H9 (cell line): ENCODE data around the gene TRAK2. TPM values are rescaled to one million over a fixed set of nuclear protein-coding genes. Genes with fewer than 3 reads are reported as not detected.

Experiments
- DNase-seq: peaks from one replicate; pipeline ENCODE4 v3.0.0-alpha.2; 2017
- H2AFZ ChIP-seq: one replicate; pipeline ENCODE4 v1.6.1; 2013; ENCODE audit warnings: mild to moderate bottlenecking, low read length, control low read depth, moderate library complexity
- H2AK5ac ChIP-seq: 2 replicates; pipeline ENCODE4 v1.6.1; 2013; ENCODE audit warnings: low read length, control low read depth, mixed read lengths; ENCODE audit not compliant: insufficient read length
- H2BK120ac ChIP-seq: one replicate; pipeline ENCODE4 v1.6.1; 2013; ENCODE audit warnings: low read depth, mild to moderate bottlenecking, low read length, control low read depth, inconsistent platforms; ENCODE audit not compliant: poor library complexity, severe bottlenecking
- H2BK12ac ChIP-seq: 2 replicates; pipeline ENCODE4 v1.6.1; 2013; ENCODE audit warnings: low read length, control low read depth, mixed read lengths, low read depth; ENCODE audit not compliant: insufficient read length
- H2BK15ac ChIP-seq: 2 replicates; pipeline ENCODE4 v1.6.1; 2013; ENCODE audit warnings: low read depth, low read length, control low read depth
- H2BK20ac ChIP-seq: one replicate; pipeline ENCODE4 v1.6.1; 2013; ENCODE audit warnings: low read depth, mild to moderate bottlenecking, low read length, control low read depth, inconsistent platforms; ENCODE audit not compliant: poor library complexity, severe bottlenecking
- H2BK5ac ChIP-seq: 2 replicates; pipeline ENCODE4 v1.6.1; 2013; ENCODE audit warnings: low read length, control low read depth, mixed read lengths; ENCODE audit not compliant: insufficient read length
- H3K14ac ChIP-seq: 2 replicates; pipeline ENCODE4 v1.6.1; 2013; ENCODE audit warnings: low read length, control low read depth; ENCODE audit not compliant: insufficient read depth
- H3K18ac ChIP-seq: 2 replicates; pipeline ENCODE4 v1.6.1; 2013; ENCODE audit warnings: low read depth, mild to moderate bottlenecking, mixed read lengths, low read length, control low read depth; ENCODE audit not compliant: insufficient read length
- H3K23ac ChIP-seq: 2 replicates; pipeline ENCODE4 v1.6.1; 2013; ENCODE audit warnings: low read length, control low read depth, mixed read lengths, low read depth; ENCODE audit not compliant: insufficient read length
- H3K23me2 ChIP-seq: 2 replicates; pipeline ENCODE4 v1.6.1; 2013; ENCODE audit warnings: low read depth, mild to moderate bottlenecking, mixed read lengths, low read length, control low read depth; ENCODE audit not compliant: insufficient read length, poor library complexity, severe bottlenecking
- H3K27ac ChIP-seq: 2 replicates; pipeline ENCODE4 v1.5.1; 2013; ENCODE audit warnings: low read length, control low read depth, mixed read lengths, low read depth; ENCODE audit not compliant: insufficient read length
- H3K27me3 ChIP-seq: 2 replicates; pipeline ENCODE4 v1.6.1; 2013; ENCODE audit warnings: low read length, control low read depth, inconsistent platforms; ENCODE audit not compliant: insufficient read depth
- H3K4ac ChIP-seq: 2 replicates; pipeline ENCODE4 v1.6.1; 2013; ENCODE audit warnings: low read depth, mild to moderate bottlenecking, control low read depth, inconsistent platforms, low read length, moderate library complexity
- H3K4me1 ChIP-seq: 2 replicates; pipeline ENCODE4 v1.6.1; 2013; ENCODE audit warnings: low read length, control low read depth, inconsistent platforms; ENCODE audit not compliant: insufficient read depth
- H3K4me2 ChIP-seq: 2 replicates; pipeline ENCODE4 v1.6.1; 2013; ENCODE audit warnings: low read length, control low read depth, mixed read lengths; ENCODE audit not compliant: insufficient read length, insufficient read depth
- H3K56ac ChIP-seq: 2 replicates; pipeline ENCODE4 v1.6.1; 2013; ENCODE audit warnings: low read depth, mild to moderate bottlenecking, mixed read lengths, low read length, control low read depth; ENCODE audit not compliant: insufficient read length
- H3K79me1 ChIP-seq: 2 replicates; pipeline ENCODE4 v1.6.1; 2013; ENCODE audit warnings: low read depth, mild to moderate bottlenecking, moderate library complexity, low read length, control low read depth, inconsistent platforms; ENCODE audit not compliant: insufficient read depth, poor library complexity, severe bottlenecking
- H3K79me2 ChIP-seq: 2 replicates; pipeline ENCODE4 v1.6.1; 2013; ENCODE audit warnings: low read length, control low read depth, inconsistent platforms; ENCODE audit not compliant: insufficient read depth
- H3K9ac ChIP-seq: 2 replicates; pipeline ENCODE4 v1.6.1; 2013; ENCODE audit warnings: low read length, control low read depth, mixed read lengths; ENCODE audit not compliant: insufficient read length; ENCODE audit errors: extremely low read depth
- H3K9me3 ChIP-seq: one replicate; pipeline ENCODE4 v1.6.1; 2013; ENCODE audit warnings: low read depth, low read length, inconsistent platforms; ENCODE audit not compliant: control insufficient read depth
- H3T11ph ChIP-seq: one replicate; pipeline ENCODE4 v1.6.1; 2013; ENCODE audit warnings: mild to moderate bottlenecking, low read length, control low read depth, inconsistent platforms
- H4K20me1 ChIP-seq: one replicate; pipeline ENCODE4 v1.6.1; 2013; ENCODE audit not compliant: control insufficient read depth, insufficient read length, insufficient read depth
- H4K5ac ChIP-seq: 2 replicates; pipeline ENCODE4 v1.6.1; 2013; ENCODE audit warnings: low read depth, mild to moderate bottlenecking, mixed read lengths, low read length, control low read depth; ENCODE audit not compliant: insufficient read length
- H4K8ac ChIP-seq: replicated peaks from 2 replicates; pipeline ENCODE4 v1.6.1; 2013; ENCODE audit warnings: low read length, control low read depth, mixed read lengths, low read depth; ENCODE audit not compliant: insufficient read length
- H4K91ac ChIP-seq: 2 replicates; pipeline ENCODE4 v1.6.1; 2013; ENCODE audit warnings: low read depth, mild to moderate bottlenecking, moderate library complexity, mixed read lengths, low read length, control low read depth; ENCODE audit not compliant: insufficient read length
- H3K27ac Mint-ChIP-seq, 3 experiments: 2 replicates in 2 of 3; 3 replicates in 1 of 3; pipeline ENCODE4 v1.8.0; 2020 to 2021; ENCODE audit warnings: mixed read lengths in 3 of 3, mild to moderate bottlenecking in 1 of 3, moderate library complexity in 1 of 3
- H3K27me3 Mint-ChIP-seq: 2 replicates; pipeline ENCODE4 v1.8.0; 2021; ENCODE audit warnings: low read depth, mild to moderate bottlenecking, moderate library complexity, mixed read lengths
- H3K36me3 Mint-ChIP-seq, 3 experiments: 2 replicates in 2 of 3; 3 replicates in 1 of 3; pipeline ENCODE4 v1.8.0; 2020 to 2021; ENCODE audit warnings: low read depth in 3 of 3, mixed read lengths in 3 of 3; ENCODE audit not compliant: insufficient read depth in 1 of 3
- H3K4me1 Mint-ChIP-seq, 2 experiments: 2 replicates each; pipeline ENCODE4 v1.8.0; 2020; ENCODE audit warnings: mixed read lengths in 2 of 2
- H3K4me3 Mint-ChIP-seq, 2 experiments: 2 replicates in 1 of 2; 3 replicates in 1 of 2; pipeline ENCODE4 v1.8.0; 2020 to 2021; ENCODE audit warnings: mild to moderate bottlenecking in 2 of 2, mixed read lengths in 2 of 2, moderate library complexity in 1 of 2
- H3K9me3 Mint-ChIP-seq, 2 experiments: 2 replicates in 1 of 2; 3 replicates in 1 of 2; pipeline ENCODE4 v1.8.0; 2020; ENCODE audit warnings: mild to moderate bottlenecking in 2 of 2, mixed read lengths in 2 of 2, moderate library complexity in 1 of 2
- WGBS: extraction: QIAGEN DNeasy Blood & Tissue Kit; methylation state at CpG from one replicate; pipeline ENCODE4 v1.1.7; 2013; ENCODE audit warnings: missing lambda C conversion rate, low lambda C conversion rate, mixed read lengths; ENCODE audit not compliant: insufficient read length; ENCODE audit errors: extremely low coverage; 5-methylcytosine and 5-hydroxymethylcytosine counted together
- total RNA-seq: library from RNA; stranded (reverse); gene quantifications from 2 replicates; pipeline ENCODE4 v1.2.1, GENCODE V29; 2021
- TF ChIP-seq, protein P1 (sequence below): fragments of 200-600 bp; sonication (generic); conservative IDR thresholded peaks from 3 replicates; pipeline ENCODE4 v1.8.0; 2021; ENCODE audit warnings: antibody characterized with exemption, mild to moderate bottlenecking

Gene TRAK2
- total RNA-seq, 1 experiment from 2014 or later = 14.2 TPM

GRCh38 chr2:201396595-201396994 is 54.7 kb downstream of the TRAK2 start:
- no peaks in the 10 kb centered on the region for H3K9me3 ChIP-seq
- H3K79me2 ChIP-seq = no peaks in the 10 kb centered on the region
- H3K18ac ChIP-seq = no peak overlapping the region
- Mint-ChIP-seq H3K27ac (no peak overlapping the region), H3K27me3 (no peaks in the 10 kb centered on the region), H3K4me1 (no peaks in the 10 kb centered on the region), H3K9me3 (no peaks in the 10 kb centered on the region), H3K4me3 (no peak overlapping the region), H3K36me3 (peaks cover 6 to 14% (median 8%) of the 10 kb centered on the region in 3 experiments; a peak in 6 of 7 replicates)
- H3K23me2 ChIP-seq = no peaks in the 10 kb centered on the region
- H2BK12ac ChIP-seq = no peak overlapping the region
- H3K56ac ChIP-seq = no peak overlapping the region
- DNase-seq = no peak
- no CpG with 5 or more reads among the region's 8 CpGs for WGBS
- no peak overlapping the region for H2BK5ac ChIP-seq
- no peak overlapping the region for H4K91ac ChIP-seq
- H3K4me1 ChIP-seq = no peaks in the 10 kb centered on the region
- H4K20me1 ChIP-seq = no peaks in the 10 kb centered on the region
- no peak overlapping the region for H3K4me2 ChIP-seq
- H3K9ac ChIP-seq = no peak overlapping the region
- H2BK120ac ChIP-seq = no peak overlapping the region
- H2BK15ac ChIP-seq = no peak overlapping the region
- no peak overlapping the region for H3K23ac ChIP-seq
- no peak overlapping the region for H2AFZ ChIP-seq
- no peak overlapping the region for H3K27ac ChIP-seq
- no peak overlapping the region for H4K8ac ChIP-seq
- no peaks in the 10 kb centered on the region for H3K79me1 ChIP-seq
- H3K4ac ChIP-seq = no peak overlapping the region
- H3K14ac ChIP-seq = no peak overlapping the region
- H2BK20ac ChIP-seq = no peak overlapping the region
- TF ChIP-seq, protein P1, sequence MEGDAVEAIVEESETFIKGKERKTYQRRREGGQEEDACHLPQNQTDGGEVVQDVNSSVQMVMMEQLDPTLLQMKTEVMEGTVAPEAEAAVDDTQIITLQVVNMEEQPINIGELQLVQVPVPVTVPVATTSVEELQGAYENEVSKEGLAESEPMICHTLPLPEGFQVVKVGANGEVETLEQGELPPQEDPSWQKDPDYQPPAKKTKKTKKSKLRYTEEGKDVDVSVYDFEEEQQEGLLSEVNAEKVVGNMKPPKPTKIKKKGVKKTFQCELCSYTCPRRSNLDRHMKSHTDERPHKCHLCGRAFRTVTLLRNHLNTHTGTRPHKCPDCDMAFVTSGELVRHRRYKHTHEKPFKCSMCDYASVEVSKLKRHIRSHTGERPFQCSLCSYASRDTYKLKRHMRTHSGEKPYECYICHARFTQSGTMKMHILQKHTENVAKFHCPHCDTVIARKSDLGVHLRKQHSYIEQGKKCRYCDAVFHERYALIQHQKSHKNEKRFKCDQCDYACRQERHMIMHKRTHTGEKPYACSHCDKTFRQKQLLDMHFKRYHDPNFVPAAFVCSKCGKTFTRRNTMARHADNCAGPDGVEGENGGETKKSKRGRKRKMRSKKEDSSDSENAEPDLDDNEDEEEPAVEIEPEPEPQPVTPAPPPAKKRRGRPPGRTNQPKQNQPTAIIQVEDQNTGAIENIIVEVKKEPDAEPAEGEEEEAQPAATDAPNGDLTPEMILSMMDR = no peak
- no peak overlapping the region for H2AK5ac ChIP-seq
- no peak overlapping the region for H4K5ac ChIP-seq
- H3T11ph ChIP-seq = no peak overlapping the region
- H3K27me3 ChIP-seq = no peaks in the 10 kb centered on the region
